Activated naive CD4-positive, alpha-beta T cell (primary cell): Measurements from ENCODE around the gene ZDHHC18.
"Not testable (repeated sequence)": the region's sequence is repeated elsewhere in the genome, so short reads cannot be mapped to it uniquely, and the experiment has no call there.

ENCODE experiments used
- DNase-seq, 4 experiments: peaks; one replicate each; lab custom pipeline; 2025; lab: John Stamatoyannopoulos, UW

Gene ZDHHC18

GRCh38 chr1:26791148-26791547, 35.3 kb upstream of the ZDHHC18 start:
- DNase-seq, result no peak

GRCh38 chr1:26791626-26792025, 34.9 kb upstream of the ZDHHC18 start:
- no peak for DNase-seq

- DNase-seq, result no peak
Observed at GRCh38 chr1:26792924-26793323, 33.6 kb upstream of the ZDHHC18 start.

- no peak for DNase-seq
Observed at GRCh38 chr1:26794391-26794790, 32.1 kb upstream of the ZDHHC18 start.

- DNase-seq, result no peak
Observed at GRCh38 chr1:26797627-26798026, 28.9 kb upstream of the ZDHHC18 start.

GRCh38 chr1:26799479-26800142, 26.9 kb upstream of the ZDHHC18 start:
- DNase-seq, result no peak

- not testable (repeated sequence) for DNase-seq
Observed at GRCh38 chr1:26803932-26804331, 22.6 kb upstream of the ZDHHC18 start.

GRCh38 chr1:26810105-26810504, 16.4 kb upstream of the ZDHHC18 start:
- peak; percentile 10 to 59 (median 24) for DNase-seq

GRCh38 chr1:26811057-26811456, 15.4 kb upstream of the ZDHHC18 start:
- DNase-seq, result no peak

- DNase-seq, result no peak
Observed at GRCh38 chr1:26811708-26812107, 14.8 kb upstream of the ZDHHC18 start.

GRCh38 chr1:26814377-26814776, 12.1 kb upstream of the ZDHHC18 start:
- no peak for DNase-seq

- DNase-seq, result no peak
Observed at GRCh38 chr1:26814893-26815292, 11.6 kb upstream of the ZDHHC18 start.

- DNase-seq, result no peak
Observed at GRCh38 chr1:26820784-26821269, 5.7 kb upstream of the ZDHHC18 start.

GRCh38 chr1:26822737-26823395, 3.6 kb upstream of the ZDHHC18 start:
- DNase-seq, result no peak

- no peak for DNase-seq
Observed at GRCh38 chr1:26824731-26825130, 1.8 kb upstream of the ZDHHC18 start.

GRCh38 chr1:26827106-26827604, 667 bp downstream of the ZDHHC18 start:
- no peak for DNase-seq

- no peak for DNase-seq
Observed at GRCh38 chr1:26827663-26828062, 1.2 kb downstream of the ZDHHC18 start.

GRCh38 chr1:26828411-26828991, 2.0 kb downstream of the ZDHHC18 start:
- DNase-seq, result no peak

- no peak for DNase-seq
Observed at GRCh38 chr1:26829184-26829911, 2.9 kb downstream of the ZDHHC18 start.

GRCh38 chr1:26831059-26831458, 4.6 kb downstream of the ZDHHC18 start:
- DNase-seq, result no peak

GRCh38 chr1:26831546-26832248, 5.2 kb downstream of the ZDHHC18 start:
- DNase-seq, result no peak
